ENCODE measurements around the gene MLLT10. TPM values are rescaled to one million over a fixed set of nuclear protein-coding genes. Genes with fewer than 3 reads are reported as not detected.

The MLLT10 gene
- total RNA-seq, 1 experiment from 2014 or later, result 45.2 TPM

DNA sequence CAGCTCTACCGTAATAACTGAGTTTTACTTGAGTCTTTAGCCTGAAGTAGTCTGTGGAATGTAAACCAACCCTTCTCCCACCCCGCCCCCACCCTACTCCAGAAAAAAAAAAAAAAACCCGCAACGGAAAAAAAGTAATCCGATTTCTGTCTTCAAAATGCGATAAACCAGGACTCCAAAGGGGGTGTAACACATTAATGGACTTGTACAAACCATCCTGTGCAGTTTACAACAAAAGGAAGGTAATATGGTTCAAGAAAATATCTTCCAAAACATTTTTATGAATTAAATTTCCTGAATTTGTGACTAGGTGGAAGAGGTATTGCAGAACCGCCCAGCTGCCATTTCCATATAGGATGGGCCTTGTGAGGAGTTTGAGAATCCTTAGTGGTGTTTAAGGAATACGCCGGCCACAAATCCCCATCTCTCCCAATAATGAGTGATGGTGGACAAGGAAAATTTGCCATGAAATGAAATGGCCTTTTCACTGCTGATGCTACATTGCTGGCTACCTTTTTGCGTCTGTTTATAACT lies 19.1 kb upstream of the MLLT10 start:
- ChIA-PET CTCF (no interaction called here), POLR2A (no interaction called here), RAD21 (ENCODE audit: low non-redundant PET in 1 of 2, low total read pairs in 2 of 2, uncharacterized antibody in 2 of 2, unreplicated experiment in 2 of 2) (no interaction called here)
- no peaks in the 10 kb centered on the region for H3K27me3 ChIP-seq (ENCODE audit: insufficient read depth, low read length)
- no peak overlapping the region for H3K9ac ChIP-seq (ENCODE audit: low read length)
- H3K79me2 ChIP-seq (ENCODE audit: insufficient read depth, low read length), result no peaks in the 10 kb centered on the region
- H2AFZ ChIP-seq (ENCODE audit: low read depth, low read length, poor library complexity, severe bottlenecking), result no peak overlapping the region
- DNase-seq (ENCODE audit: low read depth, low spot score), result no peak
- no peaks in the 10 kb centered on the region for H3K9me2 ChIP-seq (ENCODE audit: insufficient read depth)
- H3K27ac ChIP-seq (ENCODE audit: low read depth, low read length), result no peak overlapping the region
- intact Hi-C loops (cut with micrococcal nuclease), result loop anchor here (5.0 kb wide), 1 partner anchor 238 kb away; no protein-coding TSS in a partner anchor
- H3K4me3 ChIP-seq (replicated peaks in 1 of 2; ENCODE audit: low read depth in 1 of 2, low read length in 2 of 2), result no peak overlapping the region
- no peak for ATAC-seq
- TF ChIP-seq POLR2AphosphoS5 (IDR thresholded peaks at IDR 0.05; ENCODE audit: low read depth, low read length) (no peak), CTCF (IDR thresholded peaks at IDR 0.05 in 2 of 3, conservative IDR thresholded peaks at IDR 0.05 in 1 of 3; ENCODE audit: borderline replicate concordance in 1 of 3, insufficient read depth in 1 of 3, low read depth in 2 of 3, low read length in 2 of 3) (no peak), EGR1 (IDR thresholded peaks at IDR 0.05; ENCODE audit: low read depth) (no peak), CBX3 (IDR thresholded peaks at IDR 0.05; ENCODE audit: low read depth) (no peak), SIN3A (IDR thresholded peaks at IDR 0.05; ENCODE audit: low read depth) (no peak), SP1 (IDR thresholded peaks at IDR 0.05; ENCODE audit: low read depth) (no peak), CEBPB (IDR thresholded peaks at IDR 0.05; ENCODE audit: low read depth) (no peak), ZNF274 (IDR thresholded peaks at IDR 0.05; ENCODE audit: low read depth, low read length) (no peak), MAX (IDR thresholded peaks at IDR 0.05) (no peak), POLR2A (IDR thresholded peaks at IDR 0.05; ENCODE audit: borderline replicate concordance, extremely low read depth, insufficient read depth, insufficient read length) (no peak), REST (IDR thresholded peaks at IDR 0.05; ENCODE audit: low read depth) (no peak), ELF1 (IDR thresholded peaks at IDR 0.05; ENCODE audit: borderline replicate concordance, low read depth) (no peak), ATF3 (IDR thresholded peaks at IDR 0.05) (no peak), EZH2 (IDR thresholded peaks at IDR 0.05) (no peak), ZFX (IDR thresholded peaks at IDR 0.05) (no peak), RAD21 (IDR thresholded peaks at IDR 0.05; ENCODE audit: low read depth) (no peak), JUND (IDR thresholded peaks at IDR 0.05) (no peak), ZBTB33 (IDR thresholded peaks at IDR 0.05; ENCODE audit: extremely low read depth, insufficient replicate concordance, low read length) (no peak), YY1 (IDR thresholded peaks at IDR 0.05; ENCODE audit: extremely low read depth, insufficient replicate concordance, low read depth, low read length) (no peak), FOSL1 (IDR thresholded peaks at IDR 0.05; ENCODE audit: low read depth) (no peak)
- H3K9me3 ChIP-seq (ENCODE audit: control insufficient read depth in 1 of 2, insufficient read depth in 1 of 2, low read depth in 1 of 2, low read length in 2 of 2), result no peaks in the 10 kb centered on the region
- no peak overlapping the region for H3K4me2 ChIP-seq (ENCODE audit: low read length)
- no peaks in the 10 kb centered on the region for H4K20me1 ChIP-seq (ENCODE audit: insufficient read depth)
- no peaks in the 10 kb centered on the region for H3K36me3 ChIP-seq (ENCODE audit: control insufficient read depth in 1 of 2, insufficient read depth in 2 of 2, low read length in 2 of 2)
- H3K4me1 ChIP-seq (ENCODE audit: control insufficient read depth in 1 of 2, insufficient read depth in 2 of 2, low read length in 2 of 2), result peaks cover 13 to 30% of the 10 kb centered on the region in 2 experiments; a peak in 3 of 4 replicates
- no TSS peak for BruUV-seq (replicated peaks)
